ENCODE results near the gene LDLRAD3.

LDLRAD3 gene

DNA sequence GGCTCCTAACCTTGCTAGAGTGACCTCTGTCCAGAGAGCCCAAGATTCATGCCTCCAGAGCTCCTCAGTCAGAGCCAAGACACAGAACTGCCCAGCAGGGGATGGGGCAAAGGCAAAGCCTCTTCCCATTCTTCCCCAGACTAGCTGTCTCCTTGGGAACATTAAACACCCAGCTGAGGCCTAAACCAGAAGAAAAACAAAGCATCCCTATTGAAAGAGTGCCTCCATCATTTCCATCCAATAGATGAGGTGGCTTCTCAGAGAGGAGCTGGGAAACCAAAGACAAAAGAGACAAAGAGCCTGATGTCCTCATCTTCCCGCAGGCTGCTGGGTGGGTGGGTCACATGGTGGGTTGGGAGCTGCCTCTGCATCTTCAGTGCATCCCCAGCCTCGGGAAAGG is 308.0 kb downstream of the LDLRAD3 start:
- DNase-seq = no peak

DNA sequence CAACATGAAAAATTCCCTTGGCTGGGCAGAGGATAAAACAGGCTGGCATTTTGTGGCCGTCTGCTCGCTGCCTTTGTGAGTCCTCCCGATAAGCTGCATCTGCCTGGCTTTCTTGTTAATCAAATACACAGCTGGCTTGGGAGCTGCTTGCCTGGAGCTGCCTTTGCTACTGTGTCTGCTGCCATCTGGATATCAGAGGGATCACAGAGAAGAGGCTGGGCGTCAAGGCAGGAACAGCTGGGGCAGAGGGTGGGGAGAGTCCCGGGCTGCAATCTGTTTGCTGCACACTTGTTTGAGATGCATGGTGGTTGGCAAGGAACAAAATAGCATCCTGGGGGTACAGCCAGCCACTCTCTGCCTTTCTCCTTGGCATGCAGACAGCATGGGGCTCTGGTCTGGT is 309.4 kb downstream of the LDLRAD3 start:
- DNase-seq = no peak

DNA sequence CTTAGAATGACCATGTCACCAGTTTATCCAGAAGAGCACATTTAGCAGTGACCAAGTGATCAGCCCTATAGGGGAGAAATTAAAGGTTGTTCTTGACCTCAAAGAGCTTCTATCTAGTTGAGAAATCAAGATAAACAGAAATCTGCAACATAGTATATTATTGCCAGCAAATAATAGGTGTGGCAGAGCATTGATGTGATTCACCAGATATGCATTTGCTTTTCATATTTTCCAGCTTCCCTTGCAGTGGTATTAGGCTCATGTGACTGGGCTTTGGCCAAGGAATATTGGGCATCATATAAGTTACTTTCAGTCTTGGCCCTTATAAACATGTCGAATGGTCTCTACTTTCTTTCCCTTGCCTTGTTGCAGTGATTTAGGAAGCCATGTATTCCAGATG is 310.9 kb downstream of the LDLRAD3 start:
- no peak for DNase-seq

DNA sequence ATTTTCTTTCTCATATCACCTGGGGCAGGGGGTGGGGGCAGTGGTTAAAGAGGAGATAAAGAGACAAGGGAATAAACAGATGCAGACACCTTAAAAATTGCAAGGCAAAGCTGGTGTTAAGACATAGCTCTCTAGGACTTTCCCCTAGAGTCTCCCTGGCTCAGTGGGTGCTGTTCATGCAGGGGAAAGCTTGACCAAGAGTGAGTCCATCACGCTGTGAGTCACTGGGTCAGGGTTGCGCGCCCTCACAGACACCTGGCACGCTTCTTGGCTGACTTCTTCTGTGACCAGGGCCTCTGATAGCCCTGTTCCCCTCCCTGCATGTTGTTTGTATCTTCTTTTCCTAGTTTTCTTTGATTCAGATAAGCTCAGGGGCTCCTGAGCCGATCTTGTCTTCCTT is 313.5 kb downstream of the LDLRAD3 start:
- no peak for DNase-seq

DNA sequence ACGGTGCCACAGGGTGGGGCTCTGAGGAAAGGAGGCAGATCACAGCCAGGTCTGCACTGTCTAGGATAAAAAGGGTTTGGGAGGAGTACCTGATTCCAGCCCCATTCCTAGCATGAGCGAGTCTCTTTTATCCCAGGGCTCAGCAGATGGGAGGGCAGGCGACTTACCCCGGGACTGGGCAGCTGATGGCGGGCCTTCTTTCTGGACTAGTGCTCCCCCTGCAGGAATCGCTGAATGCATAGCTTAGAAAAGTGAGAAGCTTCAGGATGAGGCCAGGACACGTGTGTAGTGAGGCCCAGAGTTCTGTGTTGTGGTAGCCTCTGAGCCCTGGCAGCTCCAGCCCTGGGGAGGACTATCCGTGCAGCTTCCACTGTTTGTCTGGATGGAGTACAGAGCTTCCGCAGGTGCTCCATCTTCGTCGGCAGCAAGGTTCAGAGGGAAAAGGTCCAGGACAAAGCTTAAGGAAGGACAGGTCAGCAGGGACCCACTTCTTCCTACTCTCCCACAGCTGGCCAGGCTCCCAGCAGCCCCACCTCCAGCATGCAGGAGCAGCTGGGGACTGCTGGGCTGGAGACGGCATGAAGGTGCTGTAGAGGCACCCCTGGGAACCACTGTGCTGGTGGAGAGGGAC is 315.0 kb downstream of the LDLRAD3 start:
- DNase-seq = no peak

DNA sequence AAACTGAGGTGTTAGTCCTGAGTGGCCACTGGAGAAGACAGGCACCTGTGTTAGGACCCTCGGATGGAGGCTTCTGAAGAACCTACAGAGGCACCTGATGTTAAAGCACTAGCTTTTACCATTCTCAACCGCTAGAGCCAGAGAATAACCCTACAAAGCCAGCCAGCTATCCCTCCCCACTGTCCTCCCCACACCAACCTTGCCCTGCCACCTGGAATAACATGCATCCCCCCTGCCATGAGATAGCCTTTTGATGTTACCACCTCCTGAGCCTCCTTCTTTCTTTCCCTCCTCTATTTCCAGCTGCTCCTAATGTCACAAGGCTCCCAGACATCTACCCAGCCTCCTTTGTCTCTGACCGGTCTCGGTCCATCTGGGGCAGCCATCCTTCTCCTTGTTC is 317.2 kb downstream of the LDLRAD3 start:
- no peak for DNase-seq

DNA sequence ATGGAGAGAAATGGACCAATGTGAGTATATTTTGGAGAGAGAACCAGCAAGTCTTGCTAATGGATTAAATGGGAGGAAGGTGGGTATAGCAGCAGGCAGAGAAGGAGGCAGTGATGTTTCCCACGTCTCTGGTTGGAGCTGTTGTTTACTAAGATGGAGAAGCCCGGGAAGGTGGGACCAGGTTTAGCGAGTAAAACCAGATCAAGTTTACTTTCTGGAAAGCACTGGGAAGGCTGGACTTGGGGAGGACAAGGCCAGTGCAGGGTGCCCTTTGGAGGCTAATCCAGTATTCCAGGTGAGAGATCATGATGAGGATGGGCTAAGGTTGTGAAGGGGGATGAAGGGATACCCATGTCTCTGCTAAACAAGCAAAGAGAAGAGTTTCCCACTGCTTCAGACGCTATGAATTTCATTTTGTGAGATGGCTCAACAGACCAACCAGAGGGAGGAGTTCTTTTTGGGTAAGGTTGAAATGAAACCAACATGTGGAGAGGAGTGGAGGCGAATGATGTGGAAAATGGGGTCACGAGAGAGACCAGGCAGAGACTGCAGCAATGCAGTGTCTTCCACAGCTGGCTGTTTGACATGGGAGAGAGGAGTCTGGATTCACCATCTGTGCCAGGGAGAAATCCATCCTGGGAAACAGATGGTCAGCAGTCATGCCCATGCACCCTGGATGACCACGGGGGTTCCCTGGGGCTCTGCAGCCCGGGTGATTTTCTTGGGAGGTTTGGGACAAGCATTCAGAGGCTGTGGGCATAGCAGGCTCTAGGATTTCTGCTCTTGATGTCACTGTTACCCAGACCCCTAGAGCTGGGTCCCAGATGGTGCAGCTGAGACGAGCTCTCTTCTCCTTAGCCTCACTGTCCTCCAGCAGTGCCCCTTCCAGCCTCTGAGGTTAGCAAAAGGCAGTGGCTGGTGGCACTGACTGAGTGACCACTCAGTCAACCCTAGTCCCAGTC is 320.4 kb downstream of the LDLRAD3 start:
- DNase-seq = no peak

DNA sequence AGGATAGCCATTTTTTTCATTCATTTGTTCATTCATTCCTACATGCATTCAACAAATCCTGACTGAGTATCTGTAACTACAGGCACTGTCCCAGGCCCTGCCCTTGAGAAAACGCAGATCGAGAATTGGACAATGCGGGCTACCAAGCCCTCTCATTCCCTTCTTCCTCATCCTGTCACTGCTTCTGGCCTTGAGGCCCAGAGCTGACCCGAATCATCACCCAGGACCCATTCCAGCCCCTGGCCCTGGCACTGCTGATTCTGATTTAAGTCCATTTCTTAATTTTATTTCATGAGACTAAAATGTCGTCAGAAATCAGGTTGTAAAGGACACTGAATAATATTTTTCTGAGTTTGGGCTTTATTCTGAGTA is 321.1 kb downstream of the LDLRAD3 start:
- no peak for DNase-seq

DNA sequence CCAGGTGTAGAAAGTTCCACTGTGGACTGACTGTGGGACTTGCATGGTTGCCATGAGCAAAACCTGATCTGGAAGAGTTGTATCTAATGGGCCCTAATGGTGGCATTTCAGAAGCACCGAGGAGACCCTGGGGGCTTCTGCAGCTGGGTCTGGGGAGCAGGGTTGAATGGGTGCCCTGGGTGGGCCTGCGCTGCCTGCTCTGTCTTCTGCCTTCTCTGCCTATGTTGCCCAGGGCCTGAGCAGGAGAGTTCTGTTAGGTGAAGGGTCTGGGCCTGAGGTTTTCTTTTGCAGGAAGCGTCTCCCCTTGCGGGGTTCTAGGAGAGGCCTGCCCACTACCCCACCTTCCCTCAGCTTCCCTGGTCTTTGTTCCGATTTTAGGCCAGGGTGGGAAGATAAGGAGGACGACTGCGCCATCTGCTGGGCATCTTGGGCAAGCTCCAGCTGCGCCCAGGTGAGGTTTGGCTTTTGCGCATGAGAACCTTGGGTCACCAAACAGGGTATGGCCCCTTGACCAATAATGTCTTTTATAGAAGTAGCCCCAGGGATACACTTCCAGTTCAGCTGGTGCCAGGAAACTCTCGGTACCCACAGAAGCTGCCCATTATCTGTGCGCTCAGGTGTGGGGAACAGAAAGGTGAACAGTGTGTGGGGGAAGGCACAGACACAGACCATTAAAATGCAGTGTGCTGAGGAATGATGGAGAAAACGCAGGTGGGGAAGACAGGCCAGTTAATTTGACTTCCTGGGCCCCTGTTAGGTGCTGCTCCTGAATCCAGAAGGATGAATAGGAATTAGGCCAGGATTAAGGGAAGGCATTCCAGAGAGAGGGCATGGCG is 322.1 kb downstream of the LDLRAD3 start:
- DNase-seq = no peak

DNA sequence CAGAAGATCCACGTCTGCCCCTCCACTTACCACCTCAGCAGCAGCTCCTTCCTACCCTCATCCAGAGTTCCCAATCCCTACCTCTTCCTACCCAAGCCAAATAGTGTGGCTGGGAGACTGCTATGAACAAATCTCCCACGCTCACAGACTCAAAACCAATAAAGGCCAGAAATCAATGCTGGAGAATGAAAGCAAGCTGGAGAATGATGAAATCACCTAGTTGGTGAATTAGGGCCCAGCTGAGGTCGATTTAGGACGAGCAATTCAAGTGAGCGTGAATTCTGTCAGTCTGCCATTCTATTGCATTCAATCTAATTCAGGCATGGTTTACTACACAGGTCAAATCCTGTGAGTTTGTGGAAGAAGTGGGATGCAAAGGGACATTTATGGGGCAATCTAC is 322.9 kb downstream of the LDLRAD3 start:
- DNase-seq = no peak

DNA sequence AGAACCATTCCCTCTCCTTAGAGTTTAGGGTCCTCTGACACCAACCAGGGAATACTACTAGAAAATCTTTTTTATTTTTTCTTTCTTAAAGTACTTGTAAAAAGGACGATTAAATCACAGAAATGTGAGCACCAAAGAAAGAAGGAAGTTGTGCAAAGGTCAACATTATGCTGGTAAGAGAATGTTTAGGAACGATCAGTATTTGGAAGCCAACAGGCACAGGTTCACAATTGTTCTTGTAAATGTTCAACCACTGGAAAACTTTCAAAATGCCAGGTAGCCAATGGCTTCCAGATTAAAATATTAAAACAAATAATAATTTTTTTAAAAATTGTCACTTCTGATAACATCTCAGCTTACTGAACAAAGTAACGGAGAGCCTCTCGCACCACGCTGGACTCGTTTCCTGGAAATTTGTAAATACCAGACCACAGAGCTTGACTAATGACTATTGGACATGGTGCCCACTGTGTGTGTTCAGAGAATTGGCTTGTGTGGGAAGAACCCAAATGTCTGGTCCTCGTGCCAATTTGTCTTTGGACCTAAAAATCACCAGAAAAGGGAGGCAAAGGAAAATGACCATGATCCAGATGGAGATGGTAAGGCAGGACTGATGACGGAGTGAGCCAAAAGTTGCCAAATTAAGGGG is 324.6 kb downstream of the LDLRAD3 start:
- DNase-seq = no peak

DNA sequence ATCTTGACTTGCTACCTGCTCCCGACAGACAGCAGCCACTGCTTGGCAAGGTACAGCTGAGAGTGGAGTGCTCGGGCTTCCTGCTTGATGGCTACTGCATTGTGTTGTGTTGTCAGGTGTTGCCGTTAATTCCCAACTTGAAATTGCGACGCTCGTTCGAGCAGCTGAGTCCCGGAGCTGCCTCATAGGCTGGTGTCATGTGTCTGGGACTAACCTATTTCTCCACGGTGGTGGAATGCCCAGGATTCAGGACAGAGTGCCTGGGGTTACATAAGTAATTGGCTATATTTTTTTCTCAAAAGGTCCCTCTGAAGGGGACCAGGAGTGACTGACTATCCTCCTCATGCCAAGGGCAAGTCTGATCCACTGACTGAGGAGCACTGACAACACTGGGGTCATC is 326.8 kb downstream of the LDLRAD3 start:
- DNase-seq = no peak

DNA sequence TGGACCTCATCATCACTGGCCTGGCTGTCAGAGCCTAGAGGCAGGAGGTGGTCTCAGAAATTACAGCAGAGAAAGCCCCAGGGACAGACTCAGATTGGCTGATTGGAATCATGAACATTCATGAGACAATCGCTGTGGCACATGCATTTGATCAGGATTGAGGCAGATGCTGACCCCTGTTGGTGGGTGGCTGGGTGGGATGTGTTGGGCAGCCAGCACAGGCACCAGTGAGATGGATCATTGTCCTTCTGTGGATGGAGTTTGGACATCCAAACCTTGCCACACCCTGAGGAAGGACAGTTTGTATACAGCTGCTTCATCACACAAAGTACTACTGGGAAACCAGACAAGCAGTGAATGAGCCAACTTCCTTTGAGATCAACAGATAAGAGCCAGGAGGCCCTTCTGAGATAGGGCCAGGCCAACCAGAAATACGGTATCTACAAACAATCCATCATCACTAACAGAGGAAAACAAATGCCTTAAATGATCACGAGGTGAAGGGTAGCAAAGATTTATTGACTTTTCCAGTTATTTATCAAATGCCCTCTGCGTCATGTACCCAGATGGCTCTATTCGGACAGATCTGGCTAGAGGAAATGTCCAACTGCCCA is 328.0 kb downstream of the LDLRAD3 start:
- DNase-seq = no peak

DNA sequence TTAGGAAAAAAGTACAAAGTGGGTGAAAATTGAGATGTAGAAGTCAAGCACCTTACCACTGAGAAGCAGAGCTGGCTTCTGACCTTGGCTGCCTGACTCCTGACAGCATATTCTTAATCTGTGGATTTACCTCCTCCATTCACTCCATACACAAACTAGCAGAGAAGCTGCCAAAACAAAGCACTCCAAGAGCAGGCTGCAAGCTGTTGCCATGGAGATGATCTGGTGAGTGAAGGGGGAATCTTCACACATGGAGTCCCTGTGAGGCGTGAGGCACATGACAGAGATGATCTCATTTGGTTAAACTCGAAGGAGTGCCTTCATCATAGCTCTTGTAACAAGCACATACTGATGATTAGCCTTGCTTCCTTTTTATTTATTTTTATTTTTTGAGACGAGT is 329.2 kb downstream of the LDLRAD3 start:
- DNase-seq = no peak

DNA sequence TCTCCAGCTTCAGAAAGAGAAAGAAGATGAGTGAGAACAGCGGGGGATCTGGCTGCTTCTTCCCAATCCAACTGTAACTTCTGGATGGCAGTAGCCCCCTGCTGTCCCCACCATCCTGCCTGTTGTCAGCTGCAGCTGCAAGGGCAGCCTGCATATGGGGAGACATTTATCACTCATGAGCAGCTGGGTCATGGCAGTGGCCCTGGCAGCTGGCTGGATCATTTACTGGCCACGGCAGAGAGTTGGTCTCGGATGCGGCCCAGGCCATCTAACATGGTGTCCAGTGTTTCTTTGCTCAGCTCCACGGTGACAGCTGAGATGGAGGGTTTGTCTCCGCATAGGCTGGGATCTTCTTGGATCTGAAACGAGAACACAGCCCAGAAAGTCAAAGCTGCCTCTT is 330.6 kb downstream of the LDLRAD3 start:
- DNase-seq = no peak

DNA sequence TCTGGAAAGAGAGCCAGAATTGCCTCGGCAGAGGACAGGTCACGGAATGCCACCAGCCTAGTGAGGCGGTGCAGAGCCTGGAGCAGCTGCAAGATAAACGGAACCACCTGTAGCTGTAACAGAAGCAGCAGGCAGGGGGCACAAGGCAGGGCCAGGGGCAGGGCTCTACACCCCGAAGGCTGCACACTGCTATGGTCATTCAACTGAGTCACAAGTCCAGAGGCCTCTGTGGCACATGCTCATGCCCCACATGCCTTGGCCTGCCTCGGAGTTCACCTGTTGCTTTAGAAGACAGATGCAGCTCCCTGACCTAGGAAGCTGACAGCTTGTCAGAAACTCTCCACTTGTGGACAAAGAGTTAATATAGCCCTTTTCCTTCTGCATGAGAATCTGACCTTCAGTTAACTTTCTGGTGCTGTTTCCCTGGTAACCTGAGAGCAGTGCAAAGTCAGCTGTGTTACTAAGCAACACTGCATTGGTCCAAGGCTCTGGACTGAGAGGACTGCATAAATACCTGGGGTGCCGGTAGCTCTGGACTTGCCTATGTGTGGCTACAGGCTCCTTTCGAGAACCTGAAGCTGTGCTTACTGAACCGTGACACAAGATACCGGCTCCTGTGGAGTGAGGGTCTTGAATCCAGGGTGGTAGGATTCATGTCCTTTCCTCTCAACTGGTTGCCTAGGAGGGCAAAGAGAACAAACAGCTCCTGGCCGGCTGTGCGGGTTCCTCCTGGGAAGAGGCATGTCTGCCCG is 334.8 kb downstream of the LDLRAD3 start:
- DNase-seq = no peak

DNA sequence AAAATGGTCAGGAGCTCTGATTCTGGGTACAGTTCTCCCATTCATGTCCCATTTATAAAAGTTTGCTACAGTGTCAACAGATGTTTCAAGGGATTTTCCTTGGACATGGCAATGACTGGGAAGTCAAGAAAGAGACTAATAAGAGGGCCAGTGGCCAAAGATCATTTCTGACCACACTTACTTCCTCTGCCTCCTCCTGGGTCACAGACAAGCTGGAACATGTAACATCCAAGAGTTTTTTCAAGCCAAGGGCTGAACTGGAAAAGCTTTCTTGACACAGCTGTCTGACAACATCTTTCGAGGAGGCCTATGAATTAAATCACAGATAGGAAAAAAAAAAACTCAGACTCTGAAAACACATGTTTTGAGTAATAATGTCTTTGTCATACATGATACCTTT is 336.7 kb downstream of the LDLRAD3 start:
- no peak for DNase-seq

Measured in GOT3 (cell line).